GM12878 (cell line): ENCODE results near the gene SYNCRIP. TPM values are rescaled to one million over a fixed set of nuclear protein-coding genes. Genes with fewer than 3 reads are reported as not detected.
A peak's percentile ranks its signal among the peaks of the same experiment; 100 is the strongest.

Source experiments
- ATF7 ChIP-seq: fragments of 450-650 bp; IDR thresholded peaks from 2 replicates; pipeline ENCODE4 v1.6.1; 2016; ENCODE audit warnings: low read depth, mild to moderate bottlenecking
- BHLHE40 ChIP-seq, 2 experiments: fragments of 450-650 bp in 1 of 2; IDR thresholded peaks; 2 replicates each; pipeline ENCODE4 v1.6.1; 2011 to 2017; ENCODE audit warnings: low read depth in 2 of 2, borderline replicate concordance in 1 of 2, improper control_type of control experiment in 1 of 2, low read length in 1 of 2, mild to moderate bottlenecking in 1 of 2
- CUX1 ChIP-seq: IDR thresholded peaks from 2 replicates; pipeline ENCODE4 v1.6.1; 2012; ENCODE audit warnings: improper control_type of control experiment, low read depth, low read length; ENCODE audit not compliant: insufficient replicate concordance
- EGR1 ChIP-seq, 2 experiments: IDR thresholded peaks; 1 replicate in 1 of 2; 2 replicates in 1 of 2; pipeline ENCODE4 v1.6.1; 2011 to 2012; ENCODE audit warnings: low read depth in 2 of 2, low read length in 2 of 2, borderline replicate concordance in 1 of 2, mild to moderate bottlenecking in 1 of 2, moderate library complexity in 1 of 2
- RFX5 ChIP-seq: IDR thresholded peaks from 2 replicates; pipeline ENCODE4 v1.6.1; 2011; ENCODE audit warnings: low read depth, low read length, improper control_type of control experiment
- SUZ12 ChIP-seq: fragments of 200-600 bp; sonication (generic); IDR thresholded peaks from one replicate; pipeline ENCODE4 v1.6.1; 2018; ENCODE audit warnings: antibody characterized with exemption, mild to moderate bottlenecking; ENCODE audit not compliant: unreplicated experiment
- ZSCAN29 ChIP-seq: fragments of 450-650 bp; IDR thresholded peaks from 2 replicates; pipeline ENCODE4 v1.6.1; 2017; ENCODE audit warnings: mild to moderate bottlenecking, moderate library complexity
- ZZZ3 ChIP-seq: IDR thresholded peaks from 2 replicates; pipeline ENCODE4 v1.6.1; 2011; ENCODE audit warnings: low read depth; ENCODE audit not compliant: control insufficient read depth, insufficient read length
- polyA plus RNA-seq, 11 experiments: library from polyadenylated mRNA; depleted of rRNA in 4 of 11; unstranded in 6 of 11; stranded (reverse) in 5 of 11; fragments of >200 nt; fragmentation: Nextera tagmentation in 4 of 11; fragmentation: Illumina TruSeq in 1 of 11; extraction: Ambion mirVana in 4 of 11; extraction: Trizol in 1 of 11; gene quantifications; 1 replicate in 1 of 11; 2 replicates in 10 of 11; pipeline versions ENCODE4 v1.2.1 to v1.2.3, GENCODE V29; 2011 to 2016; ENCODE audit warnings: inconsistent platforms in 2 of 11, missing spikeins in 2 of 11, low read depth in 1 of 11
- total RNA-seq, 4 experiments: library from RNA; depleted of rRNA in 3 of 4; stranded (reverse); fragments of >200 nt in 3 of 4; fragmentation: Illumina TruSeq in 1 of 4; extraction: Trizol in 1 of 4; gene quantifications; 2 replicates each; pipeline versions ENCODE4 v1.2.1 to v1.2.3, GENCODE V29; 2013 to 2021
- TF ChIP-seq, protein P1 (sequence below): IDR thresholded peaks from 2 replicates; pipeline ENCODE4 v1.6.1; 2011; ENCODE audit warnings: low read depth, low read length, improper control_type of control experiment, borderline replicate concordance
- TF ChIP-seq, protein P2 (sequence below): IDR thresholded peaks from 2 replicates; pipeline ENCODE4 v1.6.1; 2011; ENCODE audit warnings: borderline replicate concordance, low read depth, mild to moderate bottlenecking, moderate library complexity, low read length; ENCODE audit not compliant: insufficient read depth, poor library complexity, severe bottlenecking
- TF ChIP-seq, protein P3 (sequence below): fragments of 450-650 bp; IDR thresholded peaks from 2 replicates; pipeline ENCODE4 v1.6.1; 2017; ENCODE audit warnings: mild to moderate bottlenecking, moderate library complexity
- TF ChIP-seq, protein P4 (sequence below): fragments of 450-650 bp; IDR thresholded peaks from 2 replicates; pipeline ENCODE4 v1.6.1; 2017; ENCODE audit warnings: mild to moderate bottlenecking, low read depth, inconsistent platforms; ENCODE audit not compliant: poor library complexity, severe bottlenecking

SYNCRIP gene
- total and polyA plus RNA-seq, 10 of the 15 experiments (the other 5 are each of a cell fraction or from before 2014, with no cell fraction given): 28.4 to 255 (median 131) TPM

DNA sequence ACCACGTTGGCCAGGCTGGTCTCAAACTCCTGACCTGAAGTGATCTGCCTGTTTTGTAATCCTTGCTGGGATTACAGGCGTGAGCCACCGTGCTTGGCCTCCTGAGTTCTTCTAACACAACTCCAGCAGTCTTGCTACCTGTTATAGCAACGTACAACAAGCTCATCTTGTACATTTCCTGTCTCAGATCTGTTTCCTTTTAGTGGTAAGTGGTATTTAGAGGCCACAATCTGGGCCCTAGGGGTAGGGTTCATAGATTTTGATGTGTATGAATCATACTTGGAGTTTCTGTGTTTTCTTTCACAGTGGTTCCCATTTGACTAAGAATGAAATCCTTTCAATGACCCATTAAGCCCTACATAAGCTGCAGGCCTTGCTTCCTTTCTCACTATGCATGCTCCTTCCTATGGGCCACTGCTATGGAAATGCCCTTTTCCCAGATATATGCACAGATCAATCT is 27.1 kb upstream of the SYNCRIP start (continued):
- TF ChIP-seq CUX1 (no peak), BHLHE40 (IDR thresholded peaks at IDR 0.05; ENCODE audit: borderline replicate concordance in 1 of 2, low read depth in 2 of 2, low read length in 1 of 2) (peak; percentile 44 to 70; a peak in 3 of 4 replicates), RFX5 (no peak), ZSCAN29 (no peak), SUZ12 (no peak), ZZZ3 (no peak), ATF7 (peak; percentile 86), EGR1 (IDR thresholded peaks at IDR 0.05; ENCODE audit: borderline replicate concordance in 1 of 2, low read depth in 2 of 2, low read length in 2 of 2) (no peak)
- TF ChIP-seq, protein P1, sequence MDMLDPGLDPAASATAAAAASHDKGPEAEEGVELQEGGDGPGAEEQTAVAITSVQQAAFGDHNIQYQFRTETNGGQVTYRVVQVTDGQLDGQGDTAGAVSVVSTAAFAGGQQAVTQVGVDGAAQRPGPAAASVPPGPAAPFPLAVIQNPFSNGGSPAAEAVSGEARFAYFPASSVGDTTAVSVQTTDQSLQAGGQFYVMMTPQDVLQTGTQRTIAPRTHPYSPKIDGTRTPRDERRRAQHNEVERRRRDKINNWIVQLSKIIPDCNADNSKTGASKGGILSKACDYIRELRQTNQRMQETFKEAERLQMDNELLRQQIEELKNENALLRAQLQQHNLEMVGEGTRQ: no peak
- TF ChIP-seq, protein P2, sequence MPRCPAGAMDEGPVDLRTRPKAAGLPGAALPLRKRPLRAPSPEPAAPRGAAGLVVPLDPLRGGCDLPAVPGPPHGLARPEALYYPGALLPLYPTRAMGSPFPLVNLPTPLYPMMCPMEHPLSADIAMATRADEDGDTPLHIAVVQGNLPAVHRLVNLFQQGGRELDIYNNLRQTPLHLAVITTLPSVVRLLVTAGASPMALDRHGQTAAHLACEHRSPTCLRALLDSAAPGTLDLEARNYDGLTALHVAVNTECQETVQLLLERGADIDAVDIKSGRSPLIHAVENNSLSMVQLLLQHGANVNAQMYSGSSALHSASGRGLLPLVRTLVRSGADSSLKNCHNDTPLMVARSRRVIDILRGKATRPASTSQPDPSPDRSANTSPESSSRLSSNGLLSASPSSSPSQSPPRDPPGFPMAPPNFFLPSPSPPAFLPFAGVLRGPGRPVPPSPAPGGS: no peak
- TF ChIP-seq, protein P3, sequence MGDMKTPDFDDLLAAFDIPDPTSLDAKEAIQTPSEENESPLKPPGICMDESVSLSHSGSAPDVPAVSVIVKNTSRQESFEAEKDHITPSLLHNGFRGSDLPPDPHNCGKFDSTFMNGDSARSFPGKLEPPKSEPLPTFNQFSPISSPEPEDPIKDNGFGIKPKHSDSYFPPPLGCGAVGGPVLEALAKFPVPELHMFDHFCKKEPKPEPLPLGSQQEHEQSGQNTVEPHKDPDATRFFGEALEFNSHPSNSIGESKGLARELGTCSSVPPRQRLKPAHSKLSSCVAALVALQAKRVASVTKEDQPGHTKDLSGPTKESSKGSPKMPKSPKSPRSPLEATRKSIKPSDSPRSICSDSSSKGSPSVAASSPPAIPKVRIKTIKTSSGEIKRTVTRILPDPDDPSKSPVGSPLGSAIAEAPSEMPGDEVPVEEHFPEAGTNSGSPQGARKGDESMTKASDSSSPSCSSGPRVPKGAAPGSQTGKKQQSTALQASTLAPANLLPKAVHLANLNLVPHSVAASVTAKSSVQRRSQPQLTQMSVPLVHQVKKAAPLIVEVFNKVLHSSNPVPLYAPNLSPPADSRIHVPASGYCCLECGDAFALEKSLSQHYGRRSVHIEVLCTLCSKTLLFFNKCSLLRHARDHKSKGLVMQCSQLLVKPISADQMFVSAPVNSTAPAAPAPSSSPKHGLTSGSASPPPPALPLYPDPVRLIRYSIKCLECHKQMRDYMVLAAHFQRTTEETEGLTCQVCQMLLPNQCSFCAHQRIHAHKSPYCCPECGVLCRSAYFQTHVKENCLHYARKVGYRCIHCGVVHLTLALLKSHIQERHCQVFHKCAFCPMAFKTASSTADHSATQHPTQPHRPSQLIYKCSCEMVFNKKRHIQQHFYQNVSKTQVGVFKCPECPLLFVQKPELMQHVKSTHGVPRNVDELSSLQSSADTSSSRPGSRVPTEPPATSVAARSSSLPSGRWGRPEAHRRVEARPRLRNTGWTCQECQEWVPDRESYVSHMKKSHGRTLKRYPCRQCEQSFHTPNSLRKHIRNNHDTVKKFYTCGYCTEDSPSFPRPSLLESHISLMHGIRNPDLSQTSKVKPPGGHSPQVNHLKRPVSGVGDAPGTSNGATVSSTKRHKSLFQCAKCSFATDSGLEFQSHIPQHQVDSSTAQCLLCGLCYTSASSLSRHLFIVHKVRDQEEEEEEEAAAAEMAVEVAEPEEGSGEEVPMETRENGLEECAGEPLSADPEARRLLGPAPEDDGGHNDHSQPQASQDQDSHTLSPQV: no peak
- TF ChIP-seq, protein P4, sequence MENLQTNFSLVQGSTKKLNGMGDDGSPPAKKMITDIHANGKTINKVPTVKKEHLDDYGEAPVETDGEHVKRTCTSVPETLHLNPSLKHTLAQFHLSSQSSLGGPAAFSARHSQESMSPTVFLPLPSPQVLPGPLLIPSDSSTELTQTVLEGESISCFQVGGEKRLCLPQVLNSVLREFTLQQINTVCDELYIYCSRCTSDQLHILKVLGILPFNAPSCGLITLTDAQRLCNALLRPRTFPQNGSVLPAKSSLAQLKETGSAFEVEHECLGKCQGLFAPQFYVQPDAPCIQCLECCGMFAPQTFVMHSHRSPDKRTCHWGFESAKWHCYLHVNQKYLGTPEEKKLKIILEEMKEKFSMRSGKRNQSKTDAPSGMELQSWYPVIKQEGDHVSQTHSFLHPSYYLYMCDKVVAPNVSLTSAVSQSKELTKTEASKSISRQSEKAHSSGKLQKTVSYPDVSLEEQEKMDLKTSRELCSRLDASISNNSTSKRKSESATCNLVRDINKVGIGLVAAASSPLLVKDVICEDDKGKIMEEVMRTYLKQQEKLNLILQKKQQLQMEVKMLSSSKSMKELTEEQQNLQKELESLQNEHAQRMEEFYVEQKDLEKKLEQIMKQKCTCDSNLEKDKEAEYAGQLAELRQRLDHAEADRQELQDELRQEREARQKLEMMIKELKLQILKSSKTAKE: peak; percentile 90
